ENCODE data around the gene PRDM10.
"Not testable (repeated sequence)": the region's sequence is repeated elsewhere in the genome, so short reads cannot be mapped to it uniquely, and the experiment has no call there.

The PRDM10 gene

GRCh38 chr11:130002352-130002845 is at the start of gene PRDM10:
PRDM10 (minus strand) TSS chr11:130002835; CDS start chr11:129960964, 41,871 bp downstream.
- FAIRE-seq, result no peak

- no peak for FAIRE-seq
Observed at GRCh38 chr11:130051082-130051481, 48.4 kb upstream of the PRDM10 start.

GRCh38 chr11:130050257-130050656 is 47.6 kb upstream of the PRDM10 start:
- no peak for FAIRE-seq

- no peak for FAIRE-seq
Observed at GRCh38 chr11:130049328-130049771, 46.7 kb upstream of the PRDM10 start.

GRCh38 chr11:130047141-130047540 is 44.5 kb upstream of the PRDM10 start:
- no peak for FAIRE-seq

- no peak for FAIRE-seq
Observed at GRCh38 chr11:130043575-130043974, 40.9 kb upstream of the PRDM10 start.

- no peak for FAIRE-seq
Observed at GRCh38 chr11:130042093-130042591, 39.5 kb upstream of the PRDM10 start.

- FAIRE-seq, result no peak
Observed at GRCh38 chr11:130040281-130040940, 37.8 kb upstream of the PRDM10 start.

- no peak for FAIRE-seq
Observed at GRCh38 chr11:130037881-130038585, 35.4 kb upstream of the PRDM10 start.

GRCh38 chr11:130037058-130037457 is 34.4 kb upstream of the PRDM10 start:
- no peak for FAIRE-seq

GRCh38 chr11:130034236-130034635 is 31.6 kb upstream of the PRDM10 start:
- no peak for FAIRE-seq

- no peak for FAIRE-seq
Observed at GRCh38 chr11:130032931-130033330, 30.3 kb upstream of the PRDM10 start.

- FAIRE-seq, result no peak
Observed at GRCh38 chr11:130031945-130032344, 29.3 kb upstream of the PRDM10 start.

- no peak for FAIRE-seq
Observed at GRCh38 chr11:130031056-130031455, 28.4 kb upstream of the PRDM10 start.

GRCh38 chr11:130029137-130029536 is 26.5 kb upstream of the PRDM10 start:
- FAIRE-seq, result no peak

- no peak for FAIRE-seq
Observed at GRCh38 chr11:130025371-130025770, 22.7 kb upstream of the PRDM10 start.

GRCh38 chr11:130024361-130024760 is 21.7 kb upstream of the PRDM10 start:
- FAIRE-seq, result no peak

- FAIRE-seq, result no peak
Observed at GRCh38 chr11:130023204-130023603, 20.6 kb upstream of the PRDM10 start.

- no peak for FAIRE-seq
Observed at GRCh38 chr11:130022799-130023198, 20.2 kb upstream of the PRDM10 start.

GRCh38 chr11:130021606-130022005 is 19.0 kb upstream of the PRDM10 start:
- not testable (repeated sequence) for FAIRE-seq

- FAIRE-seq, result no peak
Observed at GRCh38 chr11:130020323-130020722, 17.7 kb upstream of the PRDM10 start.

GRCh38 chr11:130015846-130016245 is 13.2 kb upstream of the PRDM10 start:
- not testable (repeated sequence) for FAIRE-seq

GRCh38 chr11:130008326-130008725 is 5.7 kb upstream of the PRDM10 start:
- no peak for FAIRE-seq

- FAIRE-seq, result no peak
Observed at GRCh38 chr11:130006929-130007328, 4.3 kb upstream of the PRDM10 start.
